ENCODE data around the gene SYTL3. TPM values are rescaled to one million over a fixed set of nuclear protein-coding genes. Genes with fewer than 3 reads are reported as not detected.
"Not testable (repeated sequence)": the region's sequence is repeated elsewhere in the genome, so short reads cannot be mapped to it uniquely, and the experiment has no call there.

Gene SYTL3
- total and polyA plus RNA-seq, 2 of the 8 experiments (the other 6 are each of a cell fraction or from before 2014, with no cell fraction given) = 0.27 to 0.99 TPM

DNA sequence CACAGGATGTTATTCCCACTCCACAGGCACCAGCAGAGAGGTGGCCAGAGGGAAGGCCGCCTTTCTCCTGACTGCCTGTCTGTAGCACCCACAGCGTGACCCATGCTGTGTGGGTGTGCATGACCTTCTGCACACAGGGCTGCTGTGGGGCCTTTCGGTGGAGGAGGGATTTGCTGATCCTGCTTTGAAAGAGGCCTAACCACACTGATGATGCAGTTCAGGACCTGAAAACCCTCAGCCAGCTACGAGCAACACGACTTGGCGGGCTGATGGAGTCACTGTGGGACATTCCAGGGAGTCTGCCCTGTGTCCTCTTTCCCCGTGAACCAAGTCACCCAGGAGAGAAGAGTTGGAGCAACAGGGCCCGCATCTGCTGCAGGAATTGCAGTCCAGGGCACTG is 49.1 kb downstream of the SYTL3 start (continued):
- TF ChIP-seq CHD2 (IDR thresholded peaks at IDR 0.05; ENCODE audit: low read length) (no peak), JUND (IDR thresholded peaks at IDR 0.05; ENCODE audit: low read length) (no peak), CTBP2 (IDR thresholded peaks at IDR 0.05; ENCODE audit: borderline replicate concordance, insufficient read depth, insufficient read length, low read length) (no peak), PHF8 (conservative IDR thresholded peaks at IDR 0.05; ENCODE audit: low read depth, low read length) (no peak), BCL11A (IDR thresholded peaks at IDR 0.05; ENCODE audit: low read depth in 2 of 2, low read length in 2 of 2) (no peak), SRF (IDR thresholded peaks at IDR 0.05; ENCODE audit: low read depth, low read length) (no peak)
- TF ChIP-seq, protein P1, sequence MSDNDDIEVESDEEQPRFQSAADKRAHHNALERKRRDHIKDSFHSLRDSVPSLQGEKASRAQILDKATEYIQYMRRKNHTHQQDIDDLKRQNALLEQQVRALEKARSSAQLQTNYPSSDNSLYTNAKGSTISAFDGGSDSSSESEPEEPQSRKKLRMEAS (IDR thresholded peaks at IDR 0.05) = no peak

DNA sequence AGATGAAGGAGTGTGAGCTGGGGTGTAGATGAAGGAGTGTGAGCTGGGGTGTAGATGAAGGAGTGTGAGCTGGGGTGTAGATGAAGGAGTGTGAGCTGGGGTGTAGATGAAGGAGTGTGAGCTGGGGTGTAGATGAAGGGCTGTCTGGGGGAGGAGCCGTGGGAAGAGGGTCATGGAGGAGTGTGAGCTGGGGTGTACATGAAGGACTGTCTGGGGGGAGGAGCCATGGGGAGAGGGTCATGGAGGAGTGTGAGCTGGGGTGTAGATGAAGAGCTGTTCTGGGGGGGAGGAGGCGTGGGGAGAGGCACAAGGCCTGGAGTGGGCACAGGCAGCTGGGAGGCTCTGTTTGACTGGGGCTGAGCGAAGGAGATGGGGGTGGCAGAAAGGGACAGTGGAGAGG is 51.4 kb downstream of the SYTL3 start:
- H3K4me1 ChIP-seq (replicated peaks in 1 of 4; ENCODE audit: control insufficient read depth in 3 of 4, insufficient read depth in 4 of 4, low read length in 3 of 4); H3K27me3 ChIP-seq (replicated peaks in 1 of 4; ENCODE audit: control insufficient read depth in 3 of 4, extremely low read depth in 1 of 4, insufficient read depth in 3 of 4, low read length in 3 of 4); H2BK12ac ChIP-seq (ENCODE audit: low read depth, low read length); DNase-seq (ENCODE audit: low read depth in 1 of 2, low spot score in 2 of 2); H4K20me1 ChIP-seq (replicated peaks in 1 of 2; ENCODE audit: control insufficient read depth in 1 of 2, insufficient read depth in 2 of 2, low read length in 2 of 2); H3K36me3 ChIP-seq (ENCODE audit: control insufficient read depth in 2 of 4, insufficient read depth in 4 of 4, low read length in 3 of 4); H2BK120ac ChIP-seq (replicated peaks; ENCODE audit: low read depth, low read length); H2BK20ac ChIP-seq (ENCODE audit: low read length); H3K18ac ChIP-seq (ENCODE audit: extremely low read depth, low read length); H2BK15ac ChIP-seq (ENCODE audit: low read length); H3K23ac ChIP-seq (ENCODE audit: insufficient read length); H2AFZ ChIP-seq (ENCODE audit: low read length); H3K14ac ChIP-seq (ENCODE audit: insufficient read length); H4K91ac ChIP-seq (replicated peaks; ENCODE audit: insufficient read length, low read length); H3K23me2 ChIP-seq (ENCODE audit: low read depth, low read length); H4K8ac ChIP-seq (ENCODE audit: extremely low read depth, insufficient read depth, low read length); FAIRE-seq; POLR2A ChIA-PET (ENCODE audit: partially characterized antibody); H3K4me2 ChIP-seq (ENCODE audit: insufficient read depth in 1 of 2, low read depth in 2 of 2, low read length in 2 of 2); H3K4me3 ChIP-seq (ENCODE audit: extremely low read depth in 1 of 4, insufficient read depth in 2 of 4, low read depth in 3 of 4, low read length in 4 of 4); H3K56ac ChIP-seq (replicated peaks; ENCODE audit: insufficient read length, low read depth, low read length); H3K27ac ChIP-seq (ENCODE audit: low read depth, low read length); H3K79me2 ChIP-seq (ENCODE audit: control insufficient read depth in 1 of 2, insufficient read depth in 2 of 2, low read length in 2 of 2); H4K5ac ChIP-seq (ENCODE audit: insufficient read length, low read depth, low read length); H3K9ac ChIP-seq (replicated peaks in 1 of 4; ENCODE audit: extremely low read depth in 1 of 4, low read depth in 3 of 4, low read length in 3 of 4); H3K4ac ChIP-seq (replicated peaks; ENCODE audit: insufficient read length, low read depth, low read length); H3K79me1 ChIP-seq (ENCODE audit: low read depth, low read length); H3K9me3 ChIP-seq (ENCODE audit: insufficient read depth in 2 of 2, low read depth in 1 of 2, low read length in 1 of 2); H2BK5ac ChIP-seq (ENCODE audit: low read depth, low read length): not testable (repeated sequence)
- H2AK5ac ChIP-seq (ENCODE audit: low read depth, low read length) = 0 out of 2 replicates have a peak overlapping the region, but pooled peaks have one; percentile 13
- WGBS, 2 experiments (ENCODE audit: extremely low coverage in 1 of 2, insufficient coverage in 1 of 2, insufficient read length in 1 of 2, insufficient replicate concordance in 2 of 2, low coverage in 1 of 2, low lambda C conversion rate in 2 of 2, missing lambda C conversion rate in 1 of 2) = 88% methylated on average over 3 of the region's 3 CpGs; no CpG with 5 or more reads in 1 of the 2 experiments
- CTCF ChIA-PET (ENCODE audit: partially characterized antibody) = interaction anchor here (0.6 to 5.2 kb wide), 15 partner anchors 8 to 1420 kb away, joined by 3 to 42 read pairs (median 4); partner anchors contain the start of gene DYNLT1
